LNCAP (cell line): ENCODE measurements around the gene FAM124A.

Experiments
- CTCF ChIP-seq: fragments of 450-650 bp; IDR thresholded peaks from 2 replicates; pipeline ENCODE4 v1.5.1; 2017; ENCODE audit warnings: mild to moderate bottlenecking

The FAM124A gene

GRCh38 chr13:51277928-51278327 is 55.7 kb downstream of the FAM124A start:
- TF ChIP-seq CTCF = no peak

DNA sequence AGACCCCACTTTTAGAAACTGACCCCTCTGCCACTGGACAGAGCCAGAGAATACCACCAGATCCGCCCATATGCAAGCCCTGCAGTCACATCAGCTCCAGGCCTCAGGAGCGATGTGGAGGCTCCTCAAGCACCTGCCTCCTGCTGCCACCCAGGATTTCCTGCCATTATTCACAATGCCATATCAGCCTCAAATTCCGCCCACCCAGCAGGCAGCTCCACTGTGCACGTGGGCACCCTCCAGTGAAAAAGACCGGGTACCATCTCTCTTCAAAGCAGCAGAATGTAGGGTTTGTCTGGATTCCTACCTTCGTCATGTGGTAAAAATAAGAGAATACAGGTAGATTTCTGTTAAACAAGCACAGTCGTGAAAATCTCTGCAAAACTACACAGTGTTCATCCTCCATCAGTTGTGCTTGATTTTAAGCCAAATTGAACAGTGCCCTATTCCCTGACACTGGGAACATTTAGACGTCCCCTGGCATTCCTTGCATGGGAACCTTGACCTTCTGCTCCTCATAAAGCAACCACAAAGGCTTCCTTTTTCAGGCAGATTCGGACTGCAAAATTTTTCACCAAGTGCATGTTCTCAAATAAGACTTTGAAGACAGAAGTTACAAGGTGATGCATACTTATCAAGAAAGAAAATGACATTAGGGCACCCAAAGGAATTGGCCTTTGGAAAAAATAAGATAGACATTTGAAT is 56.4 kb downstream of the FAM124A start:
- TF ChIP-seq CTCF = no peak

DNA sequence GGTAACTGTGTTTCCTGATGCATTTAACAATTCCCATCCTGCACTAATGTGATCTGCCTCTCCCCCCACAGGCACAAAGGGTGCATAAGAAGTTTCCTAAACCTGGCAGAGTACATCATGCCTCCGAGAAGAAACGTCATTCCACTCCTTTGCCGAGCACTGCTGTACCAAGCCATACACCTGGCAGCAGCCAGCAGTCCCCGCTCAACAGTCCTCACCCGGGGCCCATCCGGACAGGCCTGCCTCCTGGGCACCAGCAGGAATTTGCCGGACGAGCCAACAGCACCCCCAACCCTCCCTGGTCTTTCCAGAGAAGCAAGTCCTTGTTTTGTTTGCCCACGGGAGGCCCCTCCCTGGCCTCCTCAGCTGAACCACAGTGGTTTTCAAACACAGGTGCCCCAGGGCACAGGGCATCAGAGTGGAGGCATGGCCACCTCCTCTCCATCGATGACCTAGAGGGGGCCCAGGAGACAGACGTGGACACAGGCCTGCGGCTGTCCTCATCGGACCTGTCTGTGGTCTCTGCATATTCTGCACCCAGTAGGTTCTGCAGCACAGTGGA is 58.3 kb downstream of the FAM124A start:
- TF ChIP-seq CTCF = no peak

DNA sequence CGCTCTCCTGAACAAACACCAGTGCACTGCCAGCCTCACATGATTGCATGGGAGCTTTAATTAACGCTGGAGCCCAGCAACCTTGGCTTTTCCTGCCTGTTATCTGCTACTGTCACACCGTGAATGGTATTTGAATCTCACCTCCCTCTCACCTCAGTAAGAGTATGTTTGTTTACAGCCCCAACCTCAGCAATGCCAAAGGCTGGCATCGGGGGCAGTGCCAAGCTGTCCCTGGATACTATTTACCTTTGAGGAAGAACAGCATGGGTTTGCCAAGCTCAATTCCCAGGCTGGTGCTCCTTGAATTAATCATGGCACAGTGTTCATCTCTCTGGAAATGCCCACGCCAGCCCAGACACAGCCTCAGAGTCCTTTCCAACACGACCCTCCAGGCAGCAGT is 60.1 kb downstream of the FAM124A start:
- no peak for TF ChIP-seq CTCF

DNA sequence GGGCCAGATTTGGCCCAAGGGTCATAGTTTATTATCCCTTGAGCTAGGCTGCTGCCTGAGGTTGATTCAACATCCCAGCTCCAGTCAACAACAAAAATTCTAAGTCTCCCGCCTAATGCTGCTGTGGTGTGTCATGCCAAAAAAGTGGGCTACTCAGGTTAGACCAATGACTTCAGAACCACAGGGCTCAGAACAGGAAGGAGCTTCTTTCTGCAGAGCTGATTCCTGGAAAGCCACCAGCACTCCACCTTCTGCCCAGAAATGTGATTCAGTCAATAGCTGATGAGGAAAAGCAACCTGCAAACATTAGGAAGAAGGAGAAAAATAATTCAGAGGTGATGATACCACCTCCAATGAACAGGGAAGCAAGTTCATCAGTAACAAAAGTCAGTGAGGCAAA is 61.2 kb downstream of the FAM124A start:
- TF ChIP-seq CTCF = no peak

DNA sequence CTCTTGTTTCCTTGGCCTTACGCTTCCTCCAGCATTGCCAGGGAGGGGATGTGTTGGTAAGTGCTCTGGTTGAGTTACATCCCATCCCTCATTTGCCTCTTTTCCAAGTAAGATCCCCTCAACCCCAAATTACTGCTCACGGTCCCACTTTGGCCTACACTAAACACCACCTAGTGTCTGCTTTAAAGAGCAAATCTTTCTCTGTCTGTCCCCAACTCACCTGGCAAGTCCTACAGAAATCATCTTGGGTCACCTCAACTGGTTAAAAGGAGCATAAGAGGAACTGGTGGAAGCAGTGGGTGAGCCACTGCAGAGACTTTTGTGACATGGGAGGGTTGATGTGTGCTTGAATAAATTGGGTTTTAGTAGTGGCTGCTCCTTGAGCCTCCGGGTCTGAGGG is 62.1 kb downstream of the FAM124A start:
- no peak for TF ChIP-seq CTCF

DNA sequence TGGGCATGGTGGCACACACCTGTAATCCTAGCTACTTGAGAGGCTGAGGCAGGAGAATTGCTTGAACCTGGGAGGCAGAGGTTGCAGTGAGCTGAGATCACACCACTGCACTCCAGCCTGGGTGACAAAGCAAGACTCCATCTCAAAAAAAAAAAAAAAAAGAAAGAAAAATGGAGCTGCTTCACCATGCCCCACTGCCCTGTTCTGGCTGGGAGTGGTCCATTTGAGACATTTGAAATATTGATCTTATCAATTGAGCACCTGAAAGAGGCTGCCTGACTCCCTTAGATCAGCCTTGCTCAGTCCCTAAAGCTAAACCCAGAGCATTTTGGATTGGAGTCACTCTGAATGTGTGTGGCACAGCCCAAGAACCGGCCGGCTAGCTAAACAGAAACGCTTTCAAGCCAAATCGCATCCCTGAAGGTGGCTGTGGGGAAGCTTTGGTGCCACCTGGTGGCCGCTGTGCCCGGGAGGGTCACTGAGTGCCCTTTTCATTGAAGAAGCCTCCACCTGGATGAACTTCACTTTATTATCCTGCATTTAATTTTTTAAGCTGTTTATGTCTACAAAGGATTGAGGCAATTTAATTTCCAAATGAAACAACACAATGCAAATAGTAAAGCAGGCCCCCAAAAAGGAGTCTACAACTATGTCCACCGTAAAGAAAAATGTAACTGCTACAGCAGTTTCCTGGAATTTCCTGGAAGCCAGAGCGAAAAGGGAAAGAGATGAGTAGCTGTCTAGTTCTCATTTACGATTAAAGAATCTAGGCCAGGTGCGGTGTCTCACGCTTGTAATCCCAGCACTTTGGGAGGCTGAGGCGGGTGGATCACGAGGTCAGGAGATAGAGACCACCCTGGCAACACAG is 64.2 kb downstream of the FAM124A start:
- peak; percentile 84 for TF ChIP-seq CTCF
